ENCODE measurements around the gene LAPTM5.

DNA sequence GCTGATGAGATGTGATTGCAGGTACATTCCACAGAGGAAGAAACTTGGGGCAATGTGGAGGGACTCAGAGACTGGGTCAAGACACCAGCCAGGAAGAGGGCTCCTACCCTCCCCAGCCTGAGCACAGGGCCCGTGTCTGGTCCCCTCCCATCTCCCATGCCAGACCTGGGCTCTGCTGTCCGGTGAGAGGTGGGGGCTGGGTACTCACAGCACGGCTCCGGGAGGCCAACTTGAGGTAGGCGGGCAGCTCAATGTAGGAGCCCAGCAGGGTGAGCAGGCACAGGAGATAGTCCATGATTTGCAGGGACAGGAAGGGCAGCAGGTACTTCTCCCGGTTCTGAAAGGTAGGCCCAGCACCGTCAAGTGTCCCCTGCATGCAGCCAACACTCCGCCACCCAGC, 18.0 kb downstream of the LAPTM5 start:
- TF ChIP-seq, protein P1, sequence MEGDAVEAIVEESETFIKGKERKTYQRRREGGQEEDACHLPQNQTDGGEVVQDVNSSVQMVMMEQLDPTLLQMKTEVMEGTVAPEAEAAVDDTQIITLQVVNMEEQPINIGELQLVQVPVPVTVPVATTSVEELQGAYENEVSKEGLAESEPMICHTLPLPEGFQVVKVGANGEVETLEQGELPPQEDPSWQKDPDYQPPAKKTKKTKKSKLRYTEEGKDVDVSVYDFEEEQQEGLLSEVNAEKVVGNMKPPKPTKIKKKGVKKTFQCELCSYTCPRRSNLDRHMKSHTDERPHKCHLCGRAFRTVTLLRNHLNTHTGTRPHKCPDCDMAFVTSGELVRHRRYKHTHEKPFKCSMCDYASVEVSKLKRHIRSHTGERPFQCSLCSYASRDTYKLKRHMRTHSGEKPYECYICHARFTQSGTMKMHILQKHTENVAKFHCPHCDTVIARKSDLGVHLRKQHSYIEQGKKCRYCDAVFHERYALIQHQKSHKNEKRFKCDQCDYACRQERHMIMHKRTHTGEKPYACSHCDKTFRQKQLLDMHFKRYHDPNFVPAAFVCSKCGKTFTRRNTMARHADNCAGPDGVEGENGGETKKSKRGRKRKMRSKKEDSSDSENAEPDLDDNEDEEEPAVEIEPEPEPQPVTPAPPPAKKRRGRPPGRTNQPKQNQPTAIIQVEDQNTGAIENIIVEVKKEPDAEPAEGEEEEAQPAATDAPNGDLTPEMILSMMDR (IDR thresholded peaks at IDR 0.05; ENCODE audit: low read length), result no peak
- no peak for TF ChIP-seq EZH2 (optimal IDR thresholded peaks at IDR 0.05; ENCODE audit: low read depth, low read length)
- no peak for TF ChIP-seq EZH2phosphoT487 (IDR thresholded peaks at IDR 0.05; ENCODE audit: low read length)

Measured in MM.1S (cell line).